GM18951 (cell line): ENCODE results near the gene GSTO2.

Source experiments
- POLR2A ChIP-seq: IDR thresholded peaks from 4 replicates; pipeline ENCODE4 v1.6.1; 2011; ENCODE audit warnings: mild to moderate bottlenecking; ENCODE audit not compliant: insufficient read length, insufficient read depth; ENCODE audit errors: extremely low read depth
- in situ Hi-C: fragments of 300-500 bp; cut with MboI; formaldehyde crosslinking; loops from one replicate; pipeline ENCODE4 v1.12.0; 2022; ENCODE audit warnings: low sequenced_read_pairs, mixed read lengths, inconsistent platforms; ENCODE audit not compliant: unreplicated experiment

The GSTO2 gene

DNA sequence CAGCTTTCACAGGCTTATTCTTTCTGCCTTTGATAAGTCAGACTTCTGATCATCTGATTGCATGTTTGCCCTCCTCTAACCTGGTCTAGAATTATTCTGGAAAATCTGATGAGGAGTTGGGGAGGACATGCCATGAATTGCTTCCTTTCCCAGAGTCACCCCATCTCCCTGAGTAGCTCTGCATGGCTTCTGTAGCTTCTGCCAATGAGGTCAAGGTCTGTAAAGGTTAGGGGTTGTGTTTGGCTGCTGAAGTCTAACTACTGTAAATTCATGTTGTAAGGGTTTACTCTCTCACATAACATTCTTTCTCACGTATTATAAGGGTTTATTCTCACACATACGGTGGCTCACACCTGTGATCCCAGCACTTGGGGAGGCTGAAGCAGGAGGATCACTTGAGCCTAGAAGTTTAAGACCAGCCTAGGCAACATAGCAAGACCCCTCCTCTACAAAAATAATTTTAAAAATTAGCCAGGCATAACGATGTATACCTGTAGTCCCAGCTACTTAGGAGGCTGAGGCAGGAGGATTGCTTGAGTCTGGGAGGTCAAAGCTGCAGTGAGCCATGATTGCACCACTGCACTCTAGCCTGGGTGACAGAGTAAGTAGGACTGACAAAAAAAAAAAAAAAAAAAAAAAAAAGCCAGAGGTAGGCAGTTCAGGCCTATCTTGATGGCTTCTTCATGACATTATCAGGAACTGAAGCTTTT, 10.7 kb downstream of the GSTO2 start:
- TF ChIP-seq POLR2A = no peak
- in situ Hi-C loops = no loop called here

DNA sequence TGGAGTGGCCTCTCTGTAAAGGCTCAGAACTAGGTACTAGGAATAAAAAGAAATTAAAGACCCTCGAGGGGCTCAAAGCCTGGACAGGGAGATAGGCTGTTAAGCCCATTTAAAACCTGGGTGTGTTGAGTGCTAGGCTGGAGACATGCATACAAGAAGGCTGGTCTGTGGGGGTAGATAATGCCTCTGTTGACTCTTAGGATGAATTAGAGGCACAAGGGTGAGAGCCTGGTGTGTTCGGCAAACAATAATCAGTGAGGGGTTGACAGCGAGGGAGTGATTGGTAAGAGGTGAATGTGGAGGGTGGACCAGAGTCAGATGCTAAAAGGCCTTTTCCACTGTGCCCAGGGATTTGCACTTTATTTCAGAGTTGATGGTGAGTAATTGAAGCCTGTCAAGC, 12.7 kb downstream of the GSTO2 start:
- in situ Hi-C loops = no loop called here
- TF ChIP-seq POLR2A = no peak

DNA sequence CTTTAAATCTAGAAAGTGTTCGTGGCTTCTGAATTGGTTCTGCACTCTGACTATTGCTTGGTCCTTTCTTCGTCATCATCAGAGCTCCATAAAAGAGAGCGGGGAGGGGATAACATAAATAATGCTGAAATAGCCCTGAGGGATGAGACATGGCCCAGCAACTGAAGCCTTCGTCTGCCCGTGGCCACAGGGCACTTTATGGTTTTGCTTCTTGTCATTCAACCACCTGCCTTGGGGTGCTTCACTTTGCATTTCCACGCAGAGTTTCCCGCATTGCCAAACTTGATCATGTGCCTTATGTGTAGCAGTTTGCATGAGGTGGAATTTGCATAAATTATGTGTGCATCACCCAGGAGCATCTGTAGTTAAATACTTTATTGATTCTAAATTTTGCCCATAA, 15.9 kb downstream of the GSTO2 start:
- in situ Hi-C loops = no loop called here
- TF ChIP-seq POLR2A = no peak

DNA sequence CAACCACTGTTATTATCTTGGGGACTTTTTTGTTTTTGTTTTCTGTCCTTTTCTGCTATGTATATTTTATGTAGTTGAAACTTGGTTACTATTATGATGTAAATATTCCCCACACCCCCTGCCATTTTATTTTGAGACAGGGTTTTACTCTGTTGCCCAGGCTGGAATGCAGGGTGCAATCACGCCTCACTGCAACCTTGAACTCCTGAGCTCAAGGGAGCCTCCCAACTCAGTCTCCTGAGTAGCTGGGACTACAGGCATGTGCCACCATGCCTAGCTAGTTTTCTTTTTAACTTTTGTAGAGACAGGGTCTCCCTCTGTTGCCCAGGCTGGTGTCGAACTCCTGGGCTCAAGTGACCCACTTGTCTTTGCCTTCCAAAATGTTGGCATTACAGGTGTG, 18.0 kb downstream of the GSTO2 start:
- TF ChIP-seq POLR2A = no peak
- in situ Hi-C loops = no loop called here

DNA sequence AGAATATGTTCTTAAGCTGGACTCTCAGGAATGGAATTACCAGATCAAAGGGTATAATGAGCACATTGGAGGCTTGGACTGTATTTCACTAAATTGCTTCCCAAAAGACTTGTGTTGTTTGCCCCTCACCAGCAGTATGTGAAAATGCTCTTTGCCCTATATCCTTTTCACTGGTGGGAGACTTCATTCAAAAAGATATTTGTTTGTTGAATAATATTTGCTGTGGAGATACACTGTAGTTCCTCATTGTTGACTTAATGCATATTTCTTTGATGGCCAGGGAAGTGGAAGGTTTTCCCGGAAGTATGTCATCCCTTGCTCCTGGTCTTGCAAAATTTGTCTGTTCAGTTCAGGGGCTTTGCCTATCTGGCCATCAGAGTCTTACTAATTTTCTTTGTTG, 19.4 kb downstream of the GSTO2 start:
- in situ Hi-C loops = no loop called here
- no peak for TF ChIP-seq POLR2A

DNA sequence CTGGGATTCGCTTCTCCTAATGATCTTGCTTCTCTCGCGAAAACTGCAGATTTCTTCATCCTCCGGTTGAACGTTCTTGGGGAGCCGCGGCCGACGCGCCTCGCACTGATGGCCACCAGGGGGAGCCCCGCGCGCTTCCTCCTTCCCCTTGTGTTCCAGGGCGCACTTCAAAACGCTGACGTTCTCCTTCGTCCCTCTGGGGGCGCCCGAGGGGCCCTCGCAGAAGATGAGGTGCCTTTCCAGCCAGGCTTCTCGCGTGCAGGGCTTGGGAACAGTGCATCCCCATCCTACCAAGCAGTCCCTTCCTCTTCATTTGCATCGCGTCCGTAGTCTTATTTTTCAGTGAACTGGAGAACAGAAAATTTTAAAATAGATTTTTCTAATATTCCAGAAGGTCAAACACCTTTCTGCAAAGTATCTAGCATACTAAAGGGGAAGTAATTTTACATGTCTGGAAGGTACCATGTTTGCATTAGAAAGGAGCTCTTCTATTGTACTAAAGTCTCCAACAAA, 22.5 kb downstream of the GSTO2 start:
- TF ChIP-seq POLR2A = no peak
- in situ Hi-C loops = no loop called here

DNA sequence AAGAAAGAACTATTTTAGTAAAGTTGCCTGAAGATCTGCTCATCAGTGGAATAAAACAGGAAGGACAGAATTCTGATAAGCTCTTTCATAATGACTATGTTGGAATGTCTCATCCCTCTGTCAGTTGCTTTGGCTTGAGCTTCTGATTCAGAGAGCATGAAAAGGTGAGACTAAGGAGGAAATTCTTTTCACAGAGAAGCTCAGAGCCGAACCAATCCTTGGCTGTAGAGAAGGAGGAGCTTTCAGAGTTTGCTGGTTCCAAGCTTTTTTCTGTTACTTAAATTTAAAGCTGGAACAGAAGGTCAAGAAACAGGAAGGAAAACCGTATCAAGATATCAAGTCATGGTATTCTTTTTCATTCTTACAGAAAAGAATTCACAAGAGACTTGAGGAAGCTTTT, 24.0 kb downstream of the GSTO2 start:
- TF ChIP-seq POLR2A = no peak
- in situ Hi-C loops = no loop called here

DNA sequence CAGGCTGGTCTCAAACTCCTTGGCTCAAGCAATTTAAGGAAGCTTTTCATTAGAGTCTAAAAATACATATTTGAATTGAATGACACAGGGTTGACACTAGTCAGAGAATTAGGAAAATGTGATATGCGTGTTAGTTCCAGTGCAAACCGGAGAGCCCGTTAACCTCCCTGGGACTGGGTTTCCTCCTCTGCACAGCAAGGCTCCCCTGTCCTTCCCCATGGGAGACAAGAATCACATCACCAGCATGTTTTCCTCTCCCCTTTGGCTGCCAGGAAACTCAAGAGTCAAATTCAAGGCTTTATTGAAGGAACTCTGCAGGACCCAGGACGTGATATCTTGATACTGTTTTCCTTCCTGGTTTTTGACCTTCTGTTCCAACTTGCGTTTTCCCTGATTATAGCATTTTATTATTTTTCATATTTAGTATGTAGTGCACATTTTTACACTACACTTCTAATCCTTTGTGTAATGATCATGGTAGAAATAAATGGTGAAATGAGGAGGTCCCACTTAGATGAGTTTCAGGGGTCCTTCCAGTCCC, 24.9 kb downstream of the GSTO2 start:
- in situ Hi-C loops = no loop called here

DNA sequence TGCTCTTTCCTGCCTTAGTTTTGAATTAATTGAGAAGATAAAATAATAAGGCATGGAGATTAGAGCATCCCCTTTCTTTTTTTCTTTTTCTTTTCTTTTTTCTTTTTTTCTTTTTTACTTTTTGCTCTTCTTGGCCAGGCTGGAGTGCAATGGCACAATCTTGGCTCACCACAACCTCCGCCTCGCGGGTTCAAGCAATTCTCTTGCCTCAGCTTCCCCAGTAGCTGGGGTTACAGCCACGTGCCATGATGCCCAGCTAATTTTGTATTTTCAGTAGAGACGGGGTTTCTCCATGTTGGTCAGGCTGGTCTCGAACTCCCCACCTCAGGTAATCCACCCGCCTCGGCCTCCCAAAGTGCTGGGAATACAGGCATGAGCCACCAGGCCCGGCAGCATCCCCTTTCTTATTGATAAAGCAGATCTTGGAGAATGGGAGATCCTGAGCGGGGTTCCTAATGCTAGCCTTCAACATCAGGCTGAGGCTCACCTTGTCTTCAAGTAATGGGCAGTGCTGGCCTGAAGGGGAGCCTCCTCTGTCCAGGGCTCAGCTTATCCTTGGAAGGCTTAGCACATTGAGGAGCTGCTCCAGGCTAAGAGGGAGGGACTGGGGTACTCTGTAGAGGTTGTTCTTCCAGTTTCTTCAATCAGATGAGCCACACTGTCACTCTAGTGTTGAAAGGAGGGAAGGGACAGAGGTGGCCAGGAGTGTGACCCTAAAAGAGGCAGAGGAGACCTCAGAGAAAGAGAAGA, 27.9 kb downstream of the GSTO2 start:
- in situ Hi-C loops = no loop called here
- TF ChIP-seq POLR2A = no peak

More for the DNA sequence above, 24.9 kb downstream of the GSTO2 start:
- no peak for TF ChIP-seq POLR2A

DNA sequence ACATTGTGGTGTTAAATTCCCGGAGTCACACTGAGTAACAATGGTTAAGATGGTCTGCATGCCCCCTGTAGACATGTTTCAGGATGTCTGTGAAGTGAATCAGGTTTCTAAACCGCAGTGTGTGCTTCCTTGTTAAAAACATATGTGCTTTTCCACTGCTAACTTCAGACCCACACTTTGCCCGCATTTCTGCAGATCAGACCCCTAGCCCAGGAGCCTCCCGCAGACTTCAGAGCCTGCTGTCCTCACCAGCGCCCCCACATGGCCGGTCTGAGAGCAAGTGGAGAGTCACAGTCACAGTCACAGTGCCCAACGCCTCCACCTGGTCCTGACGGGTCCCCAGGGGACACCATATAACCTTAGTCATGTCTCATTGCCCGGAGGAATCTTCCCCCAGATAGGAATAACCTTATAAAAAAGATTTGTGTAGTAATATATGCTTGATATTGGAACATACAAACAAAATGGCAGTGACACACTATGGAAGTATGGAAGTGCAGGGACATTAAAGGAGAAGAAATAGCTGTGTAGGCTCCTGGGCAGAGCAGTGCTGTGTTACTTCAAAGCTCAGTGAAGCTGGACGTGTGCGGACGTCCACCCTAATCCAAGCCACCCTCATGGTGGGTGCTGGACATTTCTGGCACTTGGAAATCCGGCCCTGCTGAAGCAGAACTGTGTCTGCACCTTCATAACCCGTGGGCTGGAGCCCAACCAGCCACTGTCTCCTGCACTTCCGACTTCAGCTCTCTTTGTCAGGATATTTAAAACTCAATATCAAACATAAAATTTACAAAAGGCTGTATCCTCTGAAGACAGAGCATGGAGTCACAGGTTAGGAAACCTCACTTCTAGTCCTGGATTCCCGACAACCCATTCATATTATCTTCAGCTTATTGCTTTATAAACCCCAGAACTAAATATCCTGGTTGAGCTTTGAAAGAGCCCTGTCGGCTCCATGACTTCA, 29.0 kb downstream of the GSTO2 start:
- in situ Hi-C loops = no loop called here
- no peak for TF ChIP-seq POLR2A

DNA sequence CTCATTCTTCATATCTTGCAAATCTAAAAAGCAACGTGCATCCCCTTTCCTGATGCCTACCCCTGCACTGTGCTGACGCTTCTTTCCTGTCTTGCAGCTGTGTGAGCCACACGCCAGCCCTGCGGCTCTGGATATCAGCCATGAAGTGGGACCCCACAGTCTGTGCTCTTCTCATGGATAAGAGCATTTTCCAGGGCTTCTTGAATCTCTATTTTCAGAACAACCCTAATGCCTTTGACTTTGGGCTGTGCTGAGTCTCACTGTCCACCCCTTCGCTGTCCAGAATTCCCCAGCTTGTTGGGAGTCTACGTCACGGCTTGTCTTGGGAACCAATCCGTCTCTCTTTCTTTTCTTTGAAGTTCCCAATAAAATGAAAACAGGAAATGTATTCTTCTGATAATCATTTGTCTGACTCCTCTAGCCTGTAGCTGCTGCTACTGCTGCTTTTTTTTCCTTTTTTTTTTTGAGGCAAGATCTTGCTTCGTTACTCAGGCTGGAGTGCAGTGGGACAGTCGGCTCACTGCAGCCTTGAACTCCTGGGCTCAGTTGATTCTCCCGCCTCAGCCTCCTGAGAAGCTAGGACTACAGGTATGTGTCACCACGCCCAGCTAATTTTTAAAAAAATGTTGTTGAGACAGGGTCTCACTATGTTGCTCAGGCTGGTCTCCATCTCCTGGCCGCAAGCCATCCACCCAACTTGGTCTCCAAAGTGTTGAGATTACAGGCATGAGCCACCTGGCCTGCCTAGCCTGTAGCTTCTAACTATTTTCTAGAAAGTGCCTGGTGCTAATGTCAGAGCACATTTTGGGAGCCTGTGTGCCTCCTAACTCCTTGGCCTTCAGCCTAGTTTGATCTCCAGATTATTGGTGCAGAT, 30.3 kb downstream of the GSTO2 start:
- no peak for TF ChIP-seq POLR2A
- in situ Hi-C loops = no loop called here

DNA sequence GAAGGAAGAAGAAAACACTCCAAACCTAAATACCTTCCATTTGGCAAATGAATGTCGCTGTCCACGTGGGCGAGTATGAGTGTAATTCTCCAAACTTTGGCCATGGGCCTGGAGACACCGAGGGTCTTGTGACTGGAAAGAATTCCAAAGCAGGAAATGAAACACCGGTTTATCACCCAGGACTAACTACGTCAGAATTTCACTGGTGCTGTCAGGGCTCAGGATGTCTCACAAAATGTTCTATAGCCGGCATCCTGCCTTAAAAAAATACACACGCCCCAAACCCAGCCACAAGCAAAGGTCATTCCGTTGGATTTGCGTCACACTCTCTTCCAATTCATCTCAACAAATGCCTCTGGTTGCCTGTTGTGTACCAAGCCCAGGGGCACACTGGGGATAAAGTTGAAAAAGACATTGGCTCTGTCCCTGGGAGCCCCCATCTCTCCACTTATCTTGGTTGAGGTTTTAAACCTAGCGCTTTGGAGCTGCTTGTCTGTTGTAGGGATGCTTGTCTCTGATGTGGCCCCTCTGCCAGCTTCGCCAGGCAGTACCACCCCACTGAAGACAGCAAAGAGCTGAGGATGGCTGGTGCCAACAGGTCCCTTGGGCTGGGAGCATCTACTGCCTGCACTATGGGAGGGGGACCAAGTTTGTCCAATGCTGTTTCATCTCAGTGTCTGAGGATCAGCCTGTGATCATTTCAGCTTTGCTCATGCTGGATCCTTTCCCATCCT, 31.2 kb downstream of the GSTO2 start:
- TF ChIP-seq POLR2A = no peak
- in situ Hi-C loops = loop anchor here (5.0 kb wide), 1 partner anchor 47 kb away; no protein-coding TSS in a partner anchor
